Measurements from ENCODE around the gene ELL2.

The ELL2 gene

DNA sequence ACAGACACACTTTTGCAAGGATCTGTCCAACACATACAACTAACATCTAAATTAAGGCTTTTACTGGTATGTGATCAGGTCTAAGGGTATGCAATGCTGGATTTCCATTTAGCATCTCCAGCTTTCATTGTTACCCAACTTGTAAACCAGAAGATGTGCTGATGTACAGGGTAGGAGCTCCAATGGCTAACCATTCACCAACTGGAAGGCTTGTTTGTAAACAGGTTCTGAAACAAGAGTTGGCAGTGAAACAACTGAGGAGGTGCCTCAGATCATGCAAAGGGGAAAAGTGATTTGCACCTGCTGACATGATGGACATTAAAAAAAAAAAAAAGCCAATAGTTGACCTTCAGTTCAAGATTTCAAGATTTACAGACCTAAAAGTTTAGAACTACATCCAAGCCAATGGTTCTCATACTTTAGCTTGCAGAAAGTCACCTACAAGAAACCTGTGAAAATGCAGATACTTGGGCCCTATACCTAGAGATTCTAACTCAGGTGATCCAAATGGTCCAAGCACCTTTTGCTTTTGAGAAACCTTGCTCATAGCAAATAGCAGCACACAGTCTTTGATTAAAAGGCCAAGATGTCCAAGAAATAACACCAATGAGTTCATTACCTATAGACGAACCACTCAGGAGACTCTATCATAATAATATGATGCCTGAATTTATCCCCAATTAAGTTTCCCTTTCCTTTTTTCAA, 75.2 kb downstream of the ELL2 start:
- no peak for DNase-seq
- no peaks in the 10 kb centered on the region for H3K9me3 Mint-ChIP-seq
- no peaks in the 10 kb centered on the region for H3K27me3 Mint-ChIP-seq
- H3K27ac Mint-ChIP-seq, result no peak overlapping the region
- H3K36me3 Mint-ChIP-seq (ENCODE audit: low read depth), result peaks cover 60% of the 10 kb centered on the region
- peaks cover 20% of the 10 kb centered on the region for H3K4me1 Mint-ChIP-seq (ENCODE audit: low read depth)
- H3K4me3 Mint-ChIP-seq, result no peak overlapping the region

DNA sequence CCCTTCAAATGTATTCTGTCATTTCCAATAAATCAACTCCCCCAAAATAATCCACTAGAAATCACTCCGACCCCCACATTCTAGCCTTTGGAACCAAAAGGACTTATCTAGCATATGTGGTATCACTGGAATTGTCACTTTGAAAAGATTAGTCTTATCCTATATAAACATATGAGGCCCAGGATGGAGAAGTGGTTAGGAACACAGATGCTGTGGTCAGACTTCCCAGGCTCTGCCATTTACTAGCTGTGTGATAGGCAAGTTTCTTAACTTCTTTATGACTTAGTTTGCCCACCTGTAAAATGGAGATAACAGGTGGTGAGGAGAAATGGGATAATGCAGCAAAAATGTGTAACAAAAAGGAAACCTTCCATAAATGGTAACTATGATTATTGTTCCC, 77.1 kb downstream of the ELL2 start:
- Mint-ChIP-seq H3K27ac (peak overlapping the region; percentile 47), H3K4me1 (ENCODE audit: low read depth) (peaks cover 20% of the 10 kb centered on the region), H3K9me3 (no peaks in the 10 kb centered on the region), H3K36me3 (ENCODE audit: low read depth) (peaks cover 41% of the 10 kb centered on the region), H3K4me3 (no peak overlapping the region), H3K27me3 (no peaks in the 10 kb centered on the region)
- no peak for DNase-seq

DNA sequence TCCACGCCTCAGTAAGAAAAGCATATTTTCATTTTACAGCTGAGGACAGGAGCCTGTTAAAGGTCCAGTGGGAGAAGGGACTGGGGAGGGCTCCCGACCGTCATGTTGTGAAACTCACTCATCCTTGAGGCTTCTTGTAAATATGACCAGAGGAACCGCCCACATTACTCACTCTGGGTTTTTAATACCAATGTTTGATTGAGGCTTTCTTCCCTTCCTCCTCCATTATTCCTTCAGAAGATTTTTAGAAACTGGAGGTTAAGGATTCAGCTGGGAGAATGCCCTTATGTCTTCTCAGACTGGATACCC, 77.7 kb downstream of the ELL2 start:
- peaks cover 17% of the 10 kb centered on the region for H3K4me1 Mint-ChIP-seq (ENCODE audit: low read depth)
- H3K4me3 Mint-ChIP-seq, result no peak overlapping the region
- no peak overlapping the region for H3K27ac Mint-ChIP-seq
- no peaks in the 10 kb centered on the region for H3K9me3 Mint-ChIP-seq
- no peak for DNase-seq
- peaks cover 35% of the 10 kb centered on the region for H3K36me3 Mint-ChIP-seq (ENCODE audit: low read depth)
- no peaks in the 10 kb centered on the region for H3K27me3 Mint-ChIP-seq

DNA sequence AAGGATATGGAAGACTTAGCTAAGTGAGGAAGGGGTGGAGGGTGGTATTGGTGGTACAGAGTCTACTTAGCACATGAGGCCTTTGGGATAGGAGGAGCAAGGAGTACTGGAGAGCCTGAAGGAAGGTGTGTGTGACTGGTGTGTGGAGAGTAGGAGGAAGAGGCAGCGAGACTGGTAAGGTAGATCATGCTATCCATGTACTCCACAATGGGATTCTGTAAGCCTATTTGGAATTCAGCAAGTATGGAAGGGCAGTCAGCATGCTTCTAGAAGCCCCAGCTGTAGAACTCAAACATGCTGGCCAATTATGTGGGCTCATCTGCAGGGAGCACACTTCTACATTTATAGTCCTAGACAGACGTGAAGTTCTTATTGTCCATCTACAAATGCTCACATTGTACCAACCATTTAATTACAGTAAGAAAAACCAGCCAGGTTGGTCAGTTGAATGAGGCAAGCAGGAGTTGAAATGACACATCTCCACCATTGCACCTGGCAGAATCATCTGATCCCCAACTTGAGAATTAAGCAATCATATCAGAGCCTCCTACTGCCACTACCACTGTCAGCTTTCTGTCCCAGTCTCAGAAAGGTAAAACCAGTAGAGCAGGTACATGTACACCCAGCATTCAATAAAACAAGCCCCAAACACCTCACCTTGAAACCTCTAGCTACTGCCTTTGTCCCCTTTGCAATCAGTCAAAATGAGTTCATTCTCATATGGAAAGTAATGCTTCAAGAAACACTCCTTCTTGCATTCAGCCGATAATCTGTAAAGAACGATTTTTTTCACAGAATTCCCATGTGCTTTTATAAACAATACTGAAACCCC, 78.2 kb downstream of the ELL2 start:
- Mint-ChIP-seq H3K4me1 (ENCODE audit: low read depth) (peaks cover 11% of the 10 kb centered on the region), H3K27ac (no peak overlapping the region), H3K9me3 (no peaks in the 10 kb centered on the region), H3K27me3 (no peaks in the 10 kb centered on the region), H3K36me3 (ENCODE audit: low read depth) (peaks cover 30% of the 10 kb centered on the region), H3K4me3 (no peak overlapping the region)
- DNase-seq, result no peak

DNA sequence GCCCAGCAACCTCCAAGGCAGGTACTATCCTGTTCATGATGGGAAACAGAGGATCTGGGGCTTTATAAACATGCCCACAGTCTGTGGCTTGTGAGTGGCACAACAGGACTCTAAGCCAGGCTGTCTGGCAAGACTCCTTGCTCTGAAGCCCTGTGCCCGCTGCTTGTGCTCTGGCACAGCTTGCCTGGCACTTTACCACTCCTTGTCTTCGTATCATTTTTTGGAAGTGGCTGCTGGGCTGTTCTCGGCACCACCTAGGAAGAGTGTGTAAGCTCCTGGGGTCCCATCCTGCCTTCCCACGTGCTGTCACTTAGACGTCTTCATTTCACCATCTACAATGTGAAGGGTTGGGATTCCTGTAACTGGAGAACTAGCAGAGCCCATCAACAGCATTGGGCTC, 79.8 kb downstream of the ELL2 start:
- H3K4me1 Mint-ChIP-seq (ENCODE audit: low read depth), result peaks cover 11% of the 10 kb centered on the region
- no peak overlapping the region for H3K4me3 Mint-ChIP-seq
- H3K9me3 Mint-ChIP-seq, result no peaks in the 10 kb centered on the region
- no peaks in the 10 kb centered on the region for H3K27me3 Mint-ChIP-seq
- H3K36me3 Mint-ChIP-seq (ENCODE audit: low read depth), result peaks cover 15% of the 10 kb centered on the region
- DNase-seq, result no peak
- H3K27ac Mint-ChIP-seq, result no peak overlapping the region

DNA sequence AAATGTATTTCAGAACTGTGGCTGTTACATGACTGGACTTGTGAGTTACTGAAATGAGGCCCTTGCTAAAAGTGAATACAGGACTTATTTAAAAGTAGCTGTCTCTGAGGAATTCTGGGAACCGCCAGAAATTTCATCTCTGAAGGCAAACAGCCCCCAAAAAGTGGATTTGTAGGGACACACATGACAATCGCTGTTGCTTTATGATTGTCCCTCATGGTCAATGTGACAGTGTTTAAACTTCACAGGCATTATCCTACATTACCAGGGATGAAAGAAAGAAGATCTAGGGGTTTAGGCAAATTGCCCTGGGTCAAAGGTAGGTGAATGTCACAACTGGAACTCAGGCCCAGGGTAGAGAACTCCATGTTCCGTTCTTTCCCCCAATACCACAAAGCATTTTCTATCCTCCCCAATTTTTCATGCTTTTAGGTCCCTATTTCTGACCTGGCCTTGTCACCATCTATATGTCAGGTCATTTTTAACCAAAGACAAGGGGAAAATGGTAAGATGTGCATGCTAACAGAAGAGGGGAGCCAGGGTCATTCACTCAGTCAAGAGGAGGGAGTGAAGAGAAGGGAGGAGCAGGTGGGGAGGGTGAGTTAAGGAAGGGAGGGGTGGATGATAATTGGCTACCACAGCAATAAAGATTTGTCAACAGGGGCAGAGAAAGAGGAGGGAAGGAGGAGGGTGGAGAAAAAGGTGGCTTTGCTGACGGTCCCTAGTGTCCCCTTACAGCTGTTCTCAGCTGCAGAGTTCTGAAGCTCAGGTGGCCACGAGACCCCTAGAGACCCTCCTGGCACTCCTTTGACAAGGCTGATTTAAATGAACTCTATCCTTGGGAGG, 81.3 kb downstream of the ELL2 start:
- peaks cover 2% of the 10 kb centered on the region for H3K36me3 Mint-ChIP-seq (ENCODE audit: low read depth)
- H3K27me3 Mint-ChIP-seq, result no peaks in the 10 kb centered on the region
- no peak overlapping the region for H3K4me3 Mint-ChIP-seq
- peaks cover 11% of the 10 kb centered on the region for H3K4me1 Mint-ChIP-seq (ENCODE audit: low read depth)
- no peak for DNase-seq
- no peak overlapping the region for H3K27ac Mint-ChIP-seq
- no peaks in the 10 kb centered on the region for H3K9me3 Mint-ChIP-seq

DNA sequence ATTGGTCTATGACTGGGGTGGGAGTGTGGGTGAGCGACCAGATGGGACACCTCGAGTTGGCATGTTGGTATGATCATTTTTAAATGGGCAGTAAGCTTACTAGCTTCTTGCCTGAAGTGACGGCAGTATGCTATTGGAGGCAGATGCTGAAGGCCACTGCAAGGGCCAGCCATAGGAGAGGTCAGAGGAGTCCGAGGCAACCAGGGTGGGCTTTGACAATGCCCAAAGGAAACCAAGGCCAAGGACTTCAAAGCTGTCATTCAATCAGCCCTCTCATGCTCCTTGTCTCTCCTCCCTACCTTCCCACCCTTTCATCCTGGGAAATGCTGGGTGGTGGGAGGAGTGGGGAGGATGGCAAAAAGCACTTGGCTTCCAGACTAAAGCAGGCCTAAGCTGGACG, 82.0 kb downstream of the ELL2 start:
- Mint-ChIP-seq H3K4me3 (no peak overlapping the region), H3K9me3 (no peaks in the 10 kb centered on the region)

DNA sequence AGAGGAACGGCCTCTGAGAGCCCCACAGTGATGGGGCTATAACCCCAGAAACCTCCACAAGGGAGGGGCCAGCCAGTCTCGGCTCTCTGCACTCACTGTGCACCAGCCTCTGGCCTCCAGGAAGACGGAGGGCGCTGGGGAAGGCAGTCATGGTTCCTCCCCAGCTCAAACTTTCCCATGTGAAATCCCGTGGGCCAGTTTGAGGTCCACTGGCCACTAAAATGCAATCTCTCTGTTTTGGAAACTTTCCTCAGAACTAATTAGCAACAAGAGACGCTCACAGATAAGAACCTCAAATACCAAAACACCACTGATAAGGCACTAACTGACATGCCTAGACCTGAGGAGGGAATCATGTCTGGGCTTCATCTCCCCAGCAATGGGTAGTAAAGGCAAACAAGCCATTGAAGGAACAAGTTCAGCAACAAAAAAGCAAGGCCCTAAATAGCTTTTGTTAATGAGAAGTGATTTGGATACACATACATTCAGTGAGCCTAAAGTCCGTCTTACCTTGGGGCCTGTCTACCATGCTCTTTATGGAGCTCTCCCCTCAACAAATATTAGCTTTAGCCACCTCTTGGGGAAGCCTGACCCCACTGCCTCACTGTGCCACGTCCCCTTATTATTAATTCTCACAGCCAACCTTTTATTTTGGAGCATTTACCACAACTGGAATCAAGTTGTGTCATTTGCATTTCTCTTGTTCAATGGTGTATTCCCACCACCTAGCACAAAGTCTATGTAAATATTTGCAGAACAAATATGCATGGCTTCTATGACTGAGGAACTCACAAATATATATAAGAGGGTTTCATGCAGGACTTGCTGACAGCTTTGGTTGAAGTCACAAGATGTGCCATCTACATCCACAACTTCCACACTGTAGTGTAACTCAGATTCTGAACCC, 83.0 kb downstream of the ELL2 start:
- peaks cover 2% of the 10 kb centered on the region for H3K4me1 Mint-ChIP-seq (ENCODE audit: low read depth)
- no peaks in the 10 kb centered on the region for H3K36me3 Mint-ChIP-seq (ENCODE audit: low read depth)
- no peaks in the 10 kb centered on the region for H3K9me3 Mint-ChIP-seq
- peak overlapping the region; percentile 23 for H3K27ac Mint-ChIP-seq
- no peak overlapping the region for H3K4me3 Mint-ChIP-seq
- DNase-seq, result no peak
- H3K27me3 Mint-ChIP-seq, result no peaks in the 10 kb centered on the region

More for the DNA sequence above, 82.0 kb downstream of the ELL2 start:
- no peaks in the 10 kb centered on the region for H3K27me3 Mint-ChIP-seq
- H3K27ac Mint-ChIP-seq, result no peak overlapping the region
- H3K36me3 Mint-ChIP-seq (ENCODE audit: low read depth), result no peaks in the 10 kb centered on the region
- no peak for DNase-seq
- peaks cover 9% of the 10 kb centered on the region for H3K4me1 Mint-ChIP-seq (ENCODE audit: low read depth)

DNA sequence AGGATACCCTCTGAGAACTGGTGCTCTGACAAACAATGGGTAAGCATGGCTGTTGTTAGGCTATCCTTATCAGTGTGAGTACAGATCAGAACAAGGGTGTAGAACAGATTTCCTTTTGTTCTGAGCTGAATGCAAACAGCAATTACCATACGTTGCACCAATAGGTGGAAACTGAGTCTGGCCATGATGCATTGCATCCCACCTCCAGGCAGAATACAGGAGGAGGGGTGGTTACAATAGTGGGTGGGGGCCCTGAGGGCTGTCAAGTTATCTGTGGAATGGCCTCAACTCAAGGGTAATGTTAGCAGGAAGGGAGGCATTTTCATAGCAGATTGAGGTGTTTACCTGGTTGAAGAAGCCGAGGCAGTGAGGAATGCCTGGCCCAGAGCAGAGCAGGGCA, 84.9 kb downstream of the ELL2 start:
- Mint-ChIP-seq H3K4me3 (no peak overlapping the region), H3K36me3 (ENCODE audit: low read depth) (no peaks in the 10 kb centered on the region), H3K4me1 (ENCODE audit: low read depth) (peaks cover 10% of the 10 kb centered on the region), H3K27me3 (no peaks in the 10 kb centered on the region), H3K9me3 (no peaks in the 10 kb centered on the region), H3K27ac (no peak overlapping the region)
- no peak for DNase-seq

DNA sequence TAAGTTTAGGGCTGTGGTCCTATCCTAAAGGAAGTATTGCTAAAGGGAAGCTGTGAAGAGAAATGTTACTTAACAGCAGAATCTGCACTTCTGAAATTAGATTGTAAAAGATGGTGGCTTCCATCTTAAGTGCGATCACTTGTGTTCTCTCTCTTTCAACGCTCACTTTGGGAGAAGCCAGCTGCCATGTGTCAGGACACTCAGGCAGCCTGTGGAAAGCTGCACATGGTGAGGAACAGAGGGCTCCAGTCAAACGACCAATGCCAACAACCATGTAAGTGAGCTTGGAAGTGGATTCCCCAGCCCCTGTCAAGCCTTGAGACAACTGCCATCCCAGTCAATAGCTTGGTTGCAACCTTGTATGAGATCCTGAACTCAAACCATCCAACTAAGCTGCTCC, 87.4 kb downstream of the ELL2 start:
- Mint-ChIP-seq H3K4me3 (no peak overlapping the region), H3K36me3 (ENCODE audit: low read depth) (no peaks in the 10 kb centered on the region), H3K27me3 (no peaks in the 10 kb centered on the region), H3K27ac (no peak overlapping the region), H3K9me3 (no peaks in the 10 kb centered on the region), H3K4me1 (ENCODE audit: low read depth) (peaks cover 31% of the 10 kb centered on the region)
- DNase-seq, result no peak

DNA sequence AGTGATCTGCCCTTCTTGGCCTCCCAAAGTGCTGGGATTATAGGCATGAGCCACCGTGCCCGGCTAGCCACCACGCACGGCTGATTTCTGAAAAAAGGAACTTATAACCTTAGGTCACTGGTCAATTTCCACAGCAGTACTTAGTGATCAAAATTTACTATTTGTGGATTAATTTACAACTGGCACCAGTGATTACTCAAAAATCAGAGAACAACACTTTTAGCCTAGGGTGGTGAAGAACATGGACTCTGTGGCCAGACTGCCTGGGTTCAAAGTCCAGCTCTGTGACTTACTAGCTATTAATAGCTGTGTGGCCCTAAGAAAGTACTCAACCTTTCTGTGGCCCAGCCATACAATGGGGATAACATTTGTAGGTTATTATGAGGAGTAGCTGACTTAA, 88.3 kb downstream of the ELL2 start:
- Mint-ChIP-seq H3K4me3 (no peak overlapping the region), H3K9me3 (no peaks in the 10 kb centered on the region), H3K4me1 (ENCODE audit: low read depth) (peaks cover 40% of the 10 kb centered on the region), H3K27ac (no peak overlapping the region), H3K27me3 (no peaks in the 10 kb centered on the region), H3K36me3 (ENCODE audit: low read depth) (no peaks in the 10 kb centered on the region)
- no peak for DNase-seq

DNA sequence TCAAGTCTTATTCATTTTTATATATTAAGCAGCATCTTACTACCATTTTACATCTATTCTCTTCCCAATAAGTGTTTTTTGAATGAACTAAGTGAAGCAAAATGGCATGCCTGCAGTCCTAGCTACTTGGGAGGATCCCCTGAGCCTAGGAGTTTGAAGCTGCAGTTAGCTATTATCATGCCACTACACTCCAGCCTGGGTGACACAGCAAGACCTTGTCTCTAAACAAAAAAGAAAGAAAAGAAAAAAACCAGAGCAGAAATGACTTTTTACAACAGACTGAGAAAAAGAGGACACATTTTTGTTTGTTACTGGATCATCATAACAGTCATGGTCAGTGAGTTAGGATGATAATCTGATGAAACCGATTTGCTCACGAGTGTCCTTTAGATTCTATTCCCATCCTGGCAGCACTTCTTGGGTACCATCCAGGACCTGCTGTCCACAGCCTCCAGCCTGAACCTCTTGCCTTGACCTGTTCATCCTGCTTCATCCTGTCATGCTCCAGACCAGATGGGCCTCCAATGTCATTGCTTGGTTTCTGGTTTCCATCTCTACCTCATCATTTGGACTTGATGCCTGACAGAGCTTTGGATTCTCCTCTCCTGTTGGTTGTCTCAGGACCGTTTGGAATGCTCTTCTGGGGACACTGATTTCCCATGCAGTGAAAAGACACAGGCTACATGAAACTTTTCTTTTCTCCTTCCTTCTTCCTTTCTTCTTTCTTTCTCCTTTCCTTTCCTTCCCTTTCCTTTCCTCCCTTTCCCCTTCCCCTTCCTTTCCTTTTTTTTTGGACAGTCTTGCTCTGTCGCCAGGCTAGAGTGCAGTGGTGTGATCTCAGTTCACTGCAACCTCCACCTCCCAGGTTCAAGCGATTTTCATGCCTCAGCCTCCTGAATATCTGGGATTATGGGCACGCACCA, 89.0 kb downstream of the ELL2 start:
- Mint-ChIP-seq H3K27me3 (no peaks in the 10 kb centered on the region), H3K36me3 (ENCODE audit: low read depth) (no peaks in the 10 kb centered on the region), H3K4me3 (no peak overlapping the region), H3K9me3 (peaks cover 2% of the 10 kb centered on the region), H3K27ac (peak overlapping the region; percentile 16), H3K4me1 (ENCODE audit: low read depth) (peaks cover 48% of the 10 kb centered on the region)
- no peak for DNase-seq

DNA sequence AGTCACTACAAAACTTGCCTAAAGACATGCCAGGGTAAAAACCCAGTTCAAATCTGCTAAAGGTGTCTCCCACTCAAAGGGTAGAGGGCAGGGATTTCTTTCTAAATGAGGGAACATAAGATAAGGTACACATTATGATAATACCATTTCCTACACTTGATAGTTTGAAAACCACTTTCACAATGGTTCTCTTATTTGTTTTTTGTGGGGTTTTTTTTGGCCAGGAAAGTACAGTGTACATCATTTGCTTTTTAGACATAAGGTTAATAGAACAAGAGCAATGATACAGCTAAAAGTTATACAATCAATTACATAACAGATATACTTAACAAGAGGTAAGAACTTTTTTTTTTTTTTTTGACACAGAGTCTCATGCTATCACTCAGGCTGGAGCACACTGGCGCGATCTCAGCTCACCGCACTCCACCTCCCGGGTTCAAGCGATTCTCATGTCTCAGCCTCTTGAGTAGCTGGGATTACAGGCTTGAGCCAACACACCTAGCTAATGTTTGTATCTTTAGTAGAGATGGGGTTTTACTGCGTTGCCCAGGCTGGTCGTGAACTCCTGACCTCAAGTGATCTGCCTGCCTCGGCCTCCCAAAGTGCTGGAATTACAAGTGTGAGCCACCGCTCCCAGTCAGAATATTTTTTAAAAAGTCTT, 90.4 kb downstream of the ELL2 start:
- Mint-ChIP-seq H3K4me1 (ENCODE audit: low read depth) (peaks cover 60% of the 10 kb centered on the region), H3K27ac (peak overlapping the region; percentile 99), H3K27me3 (no peaks in the 10 kb centered on the region), H3K4me3 (peak overlapping the region; percentile 69), H3K9me3 (peaks cover 4% of the 10 kb centered on the region), H3K36me3 (ENCODE audit: low read depth) (no peaks in the 10 kb centered on the region)
- DNase-seq, result no peak

Measured in activated T-cell treated with anti-CD3 and anti-CD28 coated beads, Interleukin-2, amount 50 U/mL, for 24 hours (primary cell).